ENCODE data around the gene PDE11A.

The PDE11A gene

DNA sequence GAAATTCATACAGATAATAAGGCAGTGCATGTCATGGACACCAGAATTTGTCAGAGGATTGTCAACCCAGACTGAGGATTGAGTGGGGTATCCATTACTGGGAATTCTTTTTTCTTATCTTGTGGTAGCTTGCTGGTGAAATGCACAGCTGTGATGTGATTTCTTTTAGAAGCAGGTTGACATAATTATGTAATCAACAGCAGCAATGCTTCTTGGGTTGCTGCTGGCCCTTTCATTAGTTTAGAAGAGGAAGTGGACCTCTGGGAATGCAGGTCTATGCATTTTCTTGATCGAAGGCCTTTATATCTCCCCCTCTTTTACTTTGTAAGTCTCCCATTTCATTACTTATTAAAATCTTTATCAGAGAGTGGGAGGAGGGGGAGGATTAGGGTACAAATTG is 360.1 kb downstream of the PDE11A start:
- TF ChIP-seq, protein P1, sequence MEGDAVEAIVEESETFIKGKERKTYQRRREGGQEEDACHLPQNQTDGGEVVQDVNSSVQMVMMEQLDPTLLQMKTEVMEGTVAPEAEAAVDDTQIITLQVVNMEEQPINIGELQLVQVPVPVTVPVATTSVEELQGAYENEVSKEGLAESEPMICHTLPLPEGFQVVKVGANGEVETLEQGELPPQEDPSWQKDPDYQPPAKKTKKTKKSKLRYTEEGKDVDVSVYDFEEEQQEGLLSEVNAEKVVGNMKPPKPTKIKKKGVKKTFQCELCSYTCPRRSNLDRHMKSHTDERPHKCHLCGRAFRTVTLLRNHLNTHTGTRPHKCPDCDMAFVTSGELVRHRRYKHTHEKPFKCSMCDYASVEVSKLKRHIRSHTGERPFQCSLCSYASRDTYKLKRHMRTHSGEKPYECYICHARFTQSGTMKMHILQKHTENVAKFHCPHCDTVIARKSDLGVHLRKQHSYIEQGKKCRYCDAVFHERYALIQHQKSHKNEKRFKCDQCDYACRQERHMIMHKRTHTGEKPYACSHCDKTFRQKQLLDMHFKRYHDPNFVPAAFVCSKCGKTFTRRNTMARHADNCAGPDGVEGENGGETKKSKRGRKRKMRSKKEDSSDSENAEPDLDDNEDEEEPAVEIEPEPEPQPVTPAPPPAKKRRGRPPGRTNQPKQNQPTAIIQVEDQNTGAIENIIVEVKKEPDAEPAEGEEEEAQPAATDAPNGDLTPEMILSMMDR (conservative IDR thresholded peaks at IDR 0.05; ENCODE audit: low read length), result no peak
- DNase-seq (ENCODE audit: low read depth), result no peak
- H3K4me3 ChIP-seq (ENCODE audit: low read length), result no peak overlapping the region

DNA sequence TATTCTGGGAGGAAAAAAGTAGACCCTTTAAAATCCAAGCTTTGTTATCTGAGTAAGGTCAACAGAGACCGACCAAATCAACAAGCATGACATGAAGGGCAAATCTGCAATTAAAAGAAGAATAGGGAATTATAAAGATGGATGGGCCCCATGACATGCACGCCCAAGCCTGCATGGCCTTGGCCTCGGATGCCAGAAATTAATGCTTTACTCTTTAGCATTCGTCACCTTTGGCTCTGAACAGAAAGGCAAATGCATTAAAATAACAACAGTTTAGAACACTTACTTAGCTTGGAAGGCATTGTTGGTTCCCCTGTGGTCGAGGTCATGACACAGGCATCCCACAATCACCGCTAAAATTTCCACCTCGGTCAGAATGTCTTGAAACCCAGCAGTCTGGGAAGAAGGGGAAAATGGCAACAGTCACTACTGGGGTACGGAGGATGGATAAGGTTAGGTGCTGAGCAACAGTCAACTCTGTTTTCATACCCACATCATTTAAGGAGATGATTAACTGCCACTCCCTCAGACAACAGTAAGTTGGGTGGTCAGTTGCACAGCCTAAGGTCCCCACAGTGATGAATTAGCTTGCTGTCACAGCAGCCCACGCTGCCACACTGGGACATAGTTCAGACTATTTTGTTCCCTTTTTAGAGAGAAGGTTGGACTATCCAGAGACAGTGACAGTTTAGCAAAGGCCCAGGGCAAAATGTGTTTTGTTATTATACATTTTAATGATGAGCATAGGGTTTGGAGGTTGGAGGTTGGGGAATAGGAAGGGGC is 360.9 kb downstream of the PDE11A start:
- TF ChIP-seq, protein P1 (conservative IDR thresholded peaks at IDR 0.05; ENCODE audit: low read length), result no peak
- H3K4me3 ChIP-seq (ENCODE audit: low read length), result no peak overlapping the region
- no peak for DNase-seq (ENCODE audit: low read depth)

DNA sequence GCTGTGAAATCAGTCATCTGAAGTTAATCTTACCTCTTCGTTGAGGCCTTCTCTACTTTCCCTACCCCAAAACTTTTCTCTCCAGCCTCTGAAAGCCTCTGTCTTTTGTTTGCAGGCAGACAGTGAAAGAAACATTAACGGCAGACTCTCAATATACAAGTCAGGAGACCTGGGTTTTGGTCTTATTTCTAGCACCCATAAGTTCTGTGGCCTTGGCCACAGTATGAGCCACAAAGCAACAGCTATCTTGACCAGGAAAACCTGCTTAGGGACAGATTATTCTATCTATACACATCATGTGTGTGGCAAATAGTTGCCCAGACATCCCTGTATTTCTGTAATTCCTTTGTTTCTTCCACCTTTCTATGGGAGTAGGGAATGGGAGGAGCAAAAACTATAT is 361.7 kb downstream of the PDE11A start:
- no peak for DNase-seq (ENCODE audit: low read depth)
- H3K4me3 ChIP-seq (ENCODE audit: low read length), result no peak overlapping the region
- TF ChIP-seq, protein P1 (conservative IDR thresholded peaks at IDR 0.05; ENCODE audit: low read length), result no peak

DNA sequence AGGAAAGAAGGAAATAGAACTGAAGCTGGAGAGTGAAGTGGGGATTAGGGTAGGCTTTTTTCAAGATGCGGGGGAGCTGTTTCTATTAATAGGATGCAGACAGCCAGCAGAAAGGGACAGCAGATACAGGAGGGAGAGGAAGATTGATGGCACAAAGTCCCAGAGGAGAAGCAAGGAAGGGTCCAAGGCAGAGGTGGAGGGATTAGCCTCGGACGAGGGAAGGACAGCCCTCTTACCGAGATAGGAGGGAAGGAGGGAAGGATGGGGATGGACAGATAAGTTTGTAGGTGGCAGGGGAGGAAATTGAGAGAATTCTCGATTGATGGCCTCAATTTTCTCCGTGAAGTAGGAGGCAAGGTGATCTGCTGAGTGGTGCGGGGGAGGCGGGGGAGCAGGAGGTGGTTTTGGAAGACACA is 362.6 kb downstream of the PDE11A start:
- TF ChIP-seq, protein P1 (conservative IDR thresholded peaks at IDR 0.05; ENCODE audit: low read length), result no peak

DNA sequence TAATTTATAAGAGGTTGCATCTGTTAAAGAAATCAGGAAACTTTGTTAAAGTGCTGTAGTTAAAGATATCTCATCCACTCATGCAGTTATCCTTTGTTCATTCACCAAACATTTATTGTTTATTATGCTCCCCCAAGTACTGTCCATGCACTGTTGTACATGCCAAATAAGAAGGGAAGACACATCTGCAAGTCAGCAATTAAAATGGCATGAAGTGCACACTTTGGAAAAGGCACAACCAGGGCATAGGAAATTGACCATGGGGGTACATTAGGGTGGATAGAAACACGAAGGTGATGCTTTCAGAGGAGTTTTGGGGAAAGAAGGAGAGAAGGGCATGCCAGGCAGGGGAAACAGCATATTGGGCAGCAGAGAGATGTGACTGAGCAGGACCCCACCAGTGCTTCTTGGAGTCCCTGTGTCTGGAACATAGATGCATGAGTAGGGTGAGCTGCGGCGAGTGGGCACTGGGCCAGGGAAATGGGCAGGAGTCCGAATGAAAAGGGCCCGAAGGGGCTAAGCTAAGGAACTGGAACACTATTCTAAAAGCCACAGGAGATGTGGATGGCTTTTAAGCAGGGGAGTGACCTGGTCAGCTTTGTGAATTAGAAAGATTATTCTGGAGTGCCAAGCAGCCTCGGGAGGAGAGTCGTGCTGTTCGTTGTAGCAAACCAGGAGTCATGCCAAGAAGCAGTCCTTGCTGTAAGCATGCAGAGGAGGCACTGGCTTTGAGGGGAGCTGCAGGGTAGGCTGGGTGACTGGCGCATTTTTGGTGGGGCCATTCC is 363.7 kb downstream of the PDE11A start:
- no peak for DNase-seq (ENCODE audit: low read depth)
- H3K4me3 ChIP-seq (ENCODE audit: low read length), result no peak overlapping the region
- TF ChIP-seq, protein P1 (conservative IDR thresholded peaks at IDR 0.05; ENCODE audit: low read length), result no peak

More for the DNA sequence above, 362.6 kb downstream of the PDE11A start:
- H3K4me3 ChIP-seq (ENCODE audit: low read length), result no peak overlapping the region
- no peak for DNase-seq (ENCODE audit: low read depth)

DNA sequence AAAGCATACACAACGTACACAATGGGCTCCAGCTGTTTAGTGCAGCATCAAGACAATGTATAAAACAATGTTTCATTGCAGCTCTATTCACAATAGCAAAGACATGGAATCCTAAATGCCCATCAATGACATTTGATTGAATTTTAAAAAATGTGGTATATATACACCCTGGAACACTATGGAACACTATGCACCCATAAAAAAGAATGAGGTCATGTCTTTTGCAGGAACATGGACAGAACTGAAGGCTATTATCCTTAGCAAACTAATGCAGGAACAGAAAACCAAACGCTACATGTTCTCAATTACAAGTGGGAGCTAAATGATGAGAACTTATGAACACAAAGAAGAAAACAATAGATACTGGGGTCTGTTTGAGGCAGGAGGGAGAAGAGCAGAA is 364.5 kb downstream of the PDE11A start:
- no peak overlapping the region for H3K4me3 ChIP-seq (ENCODE audit: low read length)
- DNase-seq (ENCODE audit: low read depth), result no peak

More for the DNA sequence above, 364.5 kb downstream of the PDE11A start:
- TF ChIP-seq, protein P1 (conservative IDR thresholded peaks at IDR 0.05; ENCODE audit: low read length), result no peak

Data from AG10803 (cell line).